Psoas muscle (tissue), 8 donors: ENCODE measurements around the gene KLHL17. TPM values are rescaled to one million over a fixed set of nuclear protein-coding genes. Genes with fewer than 3 reads are reported as not detected.
A peak's percentile ranks its signal among the peaks of the same experiment; 100 is the strongest.

Experiments used
- ATAC-seq, 4 donors: fragments of 200-7000 bp; cut with Tn5 transposase; one replicate each; pipeline ENCODE4 v1.9.1; 2020; ENCODE audit warnings: moderate library complexity in 3 of 4, mild to moderate bottlenecking in 2 of 4
- DNase-seq, 2 donors: peaks; one replicate each; pipeline ENCODE4 v3.0.0-alpha.2; 2020
- H3K27ac ChIP-seq: fragments of 200-600 bp; one replicate; pipeline ENCODE4 v1.8.0; 2022
- H3K27me3 ChIP-seq, 3 donors: fragments of 200-600 bp in 1 of 3; one replicate each; pipeline versions ENCODE4 v1.6.1 to v1.8.0; 2013 to 2022; ENCODE audit warnings: low read length in 2 of 3, mild to moderate bottlenecking in 2 of 3, moderate library complexity in 1 of 3; ENCODE audit not compliant: insufficient read depth in 3 of 3
- H3K36me3 ChIP-seq, 2 donors: fragments of 200-600 bp in 1 of 2; one replicate each; pipeline versions ENCODE4 v1.6.1 to v1.8.0; 2013 to 2022; ENCODE audit warnings: low read depth in 1 of 2, mild to moderate bottlenecking in 1 of 2, moderate library complexity in 1 of 2; ENCODE audit not compliant: insufficient read depth in 1 of 2
- H3K4me1 ChIP-seq: fragments of 200-600 bp; one replicate; pipeline ENCODE4 v1.8.0; 2022
- H3K4me3 ChIP-seq: fragments of 200-600 bp; one replicate; pipeline ENCODE4 v1.8.0; 2022; ENCODE audit warnings: mild to moderate bottlenecking
- H3K9me3 ChIP-seq: fragments of 200-600 bp; one replicate; pipeline ENCODE4 v1.8.0; 2022
- WGBS, 3 donors: extraction: QIAGEN DNeasy Blood & Tissue Kit; methylation state at CpG; one replicate each; pipeline versions ENCODE4 v1.1.6 to v1.1.7; 2013; 5-methylcytosine and 5-hydroxymethylcytosine counted together
- intact Hi-C, 2 donors: fragments of 100-400 bp; cut with DNase I; formaldehyde crosslinking; loops; one replicate each; pipeline versions ENCODE4 v1.11.0 to v1.14.2; 2022
- polyA plus RNA-seq, 3 donors: library from polyadenylated mRNA; stranded (reverse); fragments of 200-250 nt; gene quantifications; one replicate each; pipeline ENCODE4 v1.2.3, GENCODE V29; 2013
- total RNA-seq, 4 donors: library from RNA; stranded (reverse); fragmentation: NEBNext Ultra II Directional in 2 of 4; extraction: Animal tissue kit (Norgen Biotek cat#: 25700) in 2 of 4; gene quantifications; one replicate each; pipeline versions ENCODE4 v1.2.1 to v1.2.4, GENCODE V29; 2021 to 2023
- TF ChIP-seq, protein P1 (sequence below): fragments of 200-600 bp; IDR thresholded peaks from one replicate; pipeline ENCODE4 v1.8.0; 2022; ENCODE audit warnings: antibody characterized with exemption
- donor health status: healthy with polysubstance abuse.
- donor health status: DM: no; HTN: no; CAD: no; lungs with moderate emphysema.
- donor health status: Bipolar disorder and iron deficiency.
- donor health status: healthy.
- donor health status: DM: yes; HTN: yes; CAD: no.
- donor health status: DM: no; HTN: no; CAD: no.
- donor health status: DM: no; HTN: no; CAD: no.
- donor health status: DM: yes; HTN: yes; CAD: no.

KLHL17 gene
- total and polyA plus RNA-seq, 7 donors = 2.1 to 5.5 (median 3.4) TPM

DNA sequence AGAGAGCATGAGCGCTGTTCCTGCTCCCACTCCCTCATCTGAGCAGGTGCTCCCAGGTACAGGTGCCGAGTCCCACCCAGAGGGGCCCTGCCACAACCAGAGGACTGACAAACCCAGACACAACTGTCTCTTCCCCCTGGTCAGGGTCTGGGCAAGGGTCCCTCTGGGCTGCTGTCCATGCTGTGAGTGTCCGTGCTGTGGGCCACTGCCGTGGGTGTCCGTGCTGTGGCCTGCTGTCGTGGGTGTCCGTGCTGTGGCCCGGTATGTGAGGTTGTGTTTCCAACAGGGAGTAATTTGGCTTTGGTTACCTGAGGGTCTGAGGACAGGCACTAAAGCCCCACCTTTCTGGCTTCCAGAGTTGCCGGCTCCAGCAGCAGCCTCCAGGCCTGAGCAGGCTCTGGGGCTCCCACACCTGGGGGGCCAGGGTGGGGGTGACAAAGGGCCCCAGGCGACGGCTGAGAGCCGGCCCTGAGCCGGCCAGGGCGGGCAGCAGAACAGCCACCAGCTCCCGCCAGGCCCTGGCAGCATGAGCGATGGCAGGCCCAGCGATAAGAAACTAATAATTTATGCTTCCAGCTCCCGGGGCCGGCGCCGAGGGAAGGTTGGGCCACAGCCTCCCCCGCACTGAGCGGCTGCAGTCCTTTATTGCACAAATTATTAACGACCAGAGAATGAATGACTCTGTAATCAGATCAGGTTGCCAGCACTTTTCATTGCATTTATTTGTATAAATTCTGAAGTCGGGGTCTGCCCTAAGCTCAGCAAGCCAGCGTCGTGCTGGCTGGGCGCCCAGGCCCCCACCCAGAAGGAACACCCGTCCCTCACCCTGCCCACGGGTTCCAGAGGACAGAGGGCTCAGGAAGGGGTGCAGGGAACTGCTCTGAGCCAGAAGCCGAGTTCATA lies 44.0 kb upstream of the KLHL17 start:
- TF ChIP-seq, protein P1, sequence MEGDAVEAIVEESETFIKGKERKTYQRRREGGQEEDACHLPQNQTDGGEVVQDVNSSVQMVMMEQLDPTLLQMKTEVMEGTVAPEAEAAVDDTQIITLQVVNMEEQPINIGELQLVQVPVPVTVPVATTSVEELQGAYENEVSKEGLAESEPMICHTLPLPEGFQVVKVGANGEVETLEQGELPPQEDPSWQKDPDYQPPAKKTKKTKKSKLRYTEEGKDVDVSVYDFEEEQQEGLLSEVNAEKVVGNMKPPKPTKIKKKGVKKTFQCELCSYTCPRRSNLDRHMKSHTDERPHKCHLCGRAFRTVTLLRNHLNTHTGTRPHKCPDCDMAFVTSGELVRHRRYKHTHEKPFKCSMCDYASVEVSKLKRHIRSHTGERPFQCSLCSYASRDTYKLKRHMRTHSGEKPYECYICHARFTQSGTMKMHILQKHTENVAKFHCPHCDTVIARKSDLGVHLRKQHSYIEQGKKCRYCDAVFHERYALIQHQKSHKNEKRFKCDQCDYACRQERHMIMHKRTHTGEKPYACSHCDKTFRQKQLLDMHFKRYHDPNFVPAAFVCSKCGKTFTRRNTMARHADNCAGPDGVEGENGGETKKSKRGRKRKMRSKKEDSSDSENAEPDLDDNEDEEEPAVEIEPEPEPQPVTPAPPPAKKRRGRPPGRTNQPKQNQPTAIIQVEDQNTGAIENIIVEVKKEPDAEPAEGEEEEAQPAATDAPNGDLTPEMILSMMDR = no peak
- 39 to 41% (median 40%) methylated on average over 31 of the region's 31 CpGs for WGBS, 3 donors
- no peak overlapping the region for H3K27ac ChIP-seq
- no peaks in the 10 kb centered on the region for H3K9me3 ChIP-seq
- no peak overlapping the region for H3K4me3 ChIP-seq
- H3K4me1 ChIP-seq = peaks cover 12% of the 10 kb centered on the region
- no peaks in the 10 kb centered on the region for H3K36me3 ChIP-seq
- H3K27me3 ChIP-seq = peaks cover 0 to 79% (median 9%) of the 10 kb centered on the region in 3 donors
- peak; percentile 17 to 36 for DNase-seq
- intact Hi-C loops = no loop called here
- no peak for ATAC-seq

DNA sequence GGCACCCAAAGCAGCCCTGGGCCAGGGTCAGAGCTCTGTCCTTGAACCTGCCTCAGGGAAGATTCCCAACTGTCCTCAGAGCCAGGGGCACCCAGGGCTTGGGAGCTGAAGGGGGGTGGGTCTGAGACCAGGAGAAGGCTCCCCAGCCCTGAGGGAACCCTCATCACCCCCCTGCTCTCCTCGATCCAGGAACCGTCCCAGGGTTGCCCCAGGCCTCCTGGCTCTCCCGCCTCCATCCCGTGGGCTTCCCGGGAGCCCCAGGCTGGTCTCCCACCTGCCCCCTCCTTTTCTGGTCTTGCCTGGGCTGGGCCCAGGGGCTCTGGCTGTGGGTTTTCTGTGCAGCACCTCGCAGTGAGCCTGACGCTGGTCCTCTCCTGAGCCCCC lies 43.3 kb upstream of the KLHL17 start:
- ATAC-seq (no peak), DNase-seq (peak in 1 of 2 donors; percentile 36)
- H3K27me3 ChIP-seq = peaks cover 0 to 78% (median 8%) of the 10 kb centered on the region in 3 donors
- no peaks in the 10 kb centered on the region for H3K9me3 ChIP-seq
- TF ChIP-seq, protein P1 = no peak
- no peak overlapping the region for H3K27ac ChIP-seq
- WGBS, 3 donors = 39 to 51% (median 42%) methylated on average over 7 of the region's 7 CpGs
- no peaks in the 10 kb centered on the region for H3K36me3 ChIP-seq
- H3K4me3 ChIP-seq = no peak overlapping the region
- intact Hi-C loops = no loop called here
- H3K4me1 ChIP-seq = peaks cover 12% of the 10 kb centered on the region

GRCh38 chr1:917466-918091 lies 42.8 kb upstream of the KLHL17 start:
- Histone ChIP-seq H3K36me3 (no peaks in the 10 kb centered on the region), H3K4me1 (peaks cover 12% of the 10 kb centered on the region), H3K27ac (no peak overlapping the region), H3K4me3 (no peak overlapping the region), H3K27me3 (peaks cover 0 to 73% (median 8%) of the 10 kb centered on the region in 3 donors), H3K9me3 (no peaks in the 10 kb centered on the region)
- 57 to 73% (median 58%) methylated on average over 21 to 22 of the region's 22 CpGs for WGBS, 3 donors
- TF ChIP-seq, protein P1 = no peak
- intact Hi-C loops = no loop called here
- no peak for ATAC-seq
- peak in 1 of 2 donors; percentile 39 for DNase-seq

- DNase-seq (peak; percentile 7 to 33), ATAC-seq (no peak)
- Histone ChIP-seq H3K27me3 (peaks cover 0 to 68% (median 6%) of the 10 kb centered on the region in 3 donors), H3K4me1 (peaks cover 16% of the 10 kb centered on the region), H3K9me3 (no peaks in the 10 kb centered on the region), H3K4me3 (no peak overlapping the region), H3K36me3 (no peaks in the 10 kb centered on the region), H3K27ac (no peak overlapping the region)
- intact Hi-C loops = no loop called here
- TF ChIP-seq, protein P1 = no peak
- 70 to 81% (median 80%) methylated on average over 14 to 15 of the region's 15 CpGs for WGBS, 3 donors
These were observed 42.0 kb upstream of the KLHL17 start for GRCh38 chr1:918353-918752.
